Caki2 (cell line): ENCODE measurements around the gene MC1R. TPM values are rescaled to one million over a fixed set of nuclear protein-coding genes. Genes with fewer than 3 reads are reported as not detected.
"Not testable (repeated sequence)": the region's sequence is repeated elsewhere in the genome, so short reads cannot be mapped to it uniquely, and the experiment has no call there.

ENCODE experiments used
- DNase-seq: peaks from one replicate; pipeline ENCODE4 v3.0.0-alpha.2; 2015; ENCODE audit warnings: low read depth
- in situ Hi-C: cut with HindIII; loops from 2 replicates; pipeline ENCODE4 v1.10.0; 2016; ENCODE audit warnings: low sequenced_read_pairs, low pct_unique_long_range_greater_than_20kb, mixed read lengths
- total RNA-seq: library from RNA; depleted of rRNA; stranded (reverse); fragments of >200 nt; shearing (Covaris generic); gene quantifications from 2 replicates; pipeline ENCODE4 v1.2.3, GENCODE V29; 2014; ENCODE audit warnings: low replicate concordance; rRNA removed

MC1R gene
- total RNA-seq, 1 experiment from 2014 or later: 12.3 TPM

GRCh38 chr16:89968074-89968473 lies 49.4 kb downstream of the MC1R start:
- DNase-seq, in situ Hi-C loops: not testable (repeated sequence)

- in situ Hi-C loops: no loop called here
- no peak for DNase-seq
Observed at GRCh38 chr16:89969741-89970410, 51.2 kb downstream of the MC1R start.

Other genes with a start within 250 kb of the MC1R start
- gene CDK10, start 232.2 kb upstream of the MC1R start, total RNA-seq: 48.7 and 65.2 TPM in 2 replicates
- gene SPATA2L, start 217.2 kb upstream of the MC1R start, total RNA-seq: 26.2 and 37.4 TPM in 2 replicates
- 13.5 and 19.1 TPM in 2 replicates for gene VPS9D1, start 198.0 kb upstream of the MC1R start, total RNA-seq
- gene ZNF276, start 197.3 kb upstream of the MC1R start, total RNA-seq: 7.6 and 12.9 TPM in 2 replicates
- gene FANCA, start 102.2 kb upstream of the MC1R start, total RNA-seq: 33.5 and 36.8 TPM in 2 replicates
- 6.0 and 13.1 TPM in 2 replicates for gene SPIRE2, start 90.4 kb upstream of the MC1R start, total RNA-seq
- gene TCF25, start 45.3 kb upstream of the MC1R start, total RNA-seq: 141 and 237 TPM in 2 replicates
- 116 and 131 TPM in 2 replicates for gene TUBB3, start 4.5 kb downstream of the MC1R start, total RNA-seq
- gene DEF8, start 29.9 kb downstream of the MC1R start, total RNA-seq: 91.8 and 94.0 TPM in 2 replicates
- gene DBNDD1, start 100.6 kb downstream of the MC1R start, total RNA-seq: 0.49 and 2.7 TPM in 2 replicates
- gene PRDM7, start 158.5 kb downstream of the MC1R start, total RNA-seq: not detected in 2 replicates